Adrenal gland (tissue), 12 donors: ENCODE results near the gene UROD. TPM values are rescaled to one million over a fixed set of nuclear protein-coding genes. Genes with fewer than 3 reads are reported as not detected.

Experiments used
- DNase-seq, 7 donors: peaks; one replicate each; pipeline ENCODE4 v3.0.0-alpha.2; 2019 to 2020
- H3K27ac ChIP-seq, 5 donors: fragments of 200-600 bp; sonication (generic) in 4 of 5; 1 replicate in 3 of 5; 2 replicates in 2 of 5; pipeline versions ENCODE4 v1.5.1 to v1.8.0; 2016 to 2020; ENCODE audit warnings: mild to moderate bottlenecking in 1 of 5
- H3K27me3 ChIP-seq: fragments of 200-600 bp; 2 replicates; pipeline ENCODE4 v1.8.0; 2021
- H3K36me3 ChIP-seq, 2 donors: fragments of 200-600 bp; replicated peaks in 1 of 2; 1 replicate in 1 of 2; 2 replicates in 1 of 2; pipeline versions ENCODE4 v1.5.1 to v1.8.0; 2018 to 2022
- H3K4me1 ChIP-seq, 2 donors: fragments of 200-600 bp; replicated peaks in 1 of 2; 1 replicate in 1 of 2; 2 replicates in 1 of 2; pipeline versions ENCODE4 v1.5.1 to v1.8.0; 2018 to 2021
- H3K4me3 ChIP-seq, 4 donors: fragments of 200-600 bp; sonication (generic) in 3 of 4; one replicate each; pipeline ENCODE4 v1.5.1; 2016 to 2018
- H3K9me3 ChIP-seq, 3 donors: fragments of 200-600 bp; sonication (generic) in 1 of 3; replicated peaks in 1 of 3; 1 replicate in 2 of 3; 2 replicates in 1 of 3; pipeline versions ENCODE4 v1.5.1 to v1.8.0; 2016 to 2021
- CTCF ChIP-seq, 6 experiments: fragments of 450-650 bp in 4 of 6; fragments of 200-600 bp in 2 of 6; sonication (generic) in 1 of 6; IDR thresholded peaks; 1 replicate in 5 of 6; 2 replicates in 1 of 6; pipeline versions ENCODE4 v1.5.1 to v1.8.0; 2016 to 2021; ENCODE audit warnings: antibody characterized with exemption in 6 of 6, mild to moderate bottlenecking in 2 of 6, moderate library complexity in 1 of 6
- POLR2A ChIP-seq, 2 donors: fragments of 450-650 bp; IDR thresholded peaks; one replicate each; pipeline ENCODE4 v1.6.1; 2017; ENCODE audit warnings: antibody characterized with exemption in 2 of 2, mild to moderate bottlenecking in 2 of 2, moderate library complexity in 1 of 2
- WGBS, 4 donors: extraction: QIAGEN DNeasy Blood & Tissue Kit in 2 of 4; methylation state at CpG; one replicate each; pipeline versions ENCODE4 v1.1.5 to v1.1.7; 2013 to 2017; 5-methylcytosine and 5-hydroxymethylcytosine counted together
- intact Hi-C, 2 donors: fragments of 100-400 bp; cut with DNase I; formaldehyde crosslinking; loops; one replicate each; pipeline versions ENCODE4 v1.14.1 to v1.15.0; 2022 to 2023
- polyA plus RNA-seq, 3 donors: library from polyadenylated mRNA; stranded (reverse); fragments of 200-250 nt in 2 of 3; fragments of 350-450 nt in 1 of 3; fragmentation: Illumina TruSeq in 1 of 3; extraction: RNeasy Lipid Tissue Mini Kit (QIAGEN cat#74804) in 1 of 3; gene quantifications; one replicate each; pipeline ENCODE4 v1.2.3, GENCODE V29; 2013 to 2014
- total RNA-seq, 9 donors: library from RNA; depleted of rRNA in 4 of 9; stranded (reverse); fragments of >200 nt in 4 of 9; fragments of 120-200 nt in 1 of 9; fragmentation: NEBNext Ultra II Directional in 1 of 9; extraction: Animal tissue kit (Norgen Biotek cat#: 25700) in 1 of 9; gene quantifications; one replicate each; pipeline versions ENCODE4 v1.1.0 to v1.2.4, GENCODE V29; 2013 to 2023
- donor health status: healthy with polysubstance abuse.
- donor health status: Bipolar disorder and iron deficiency.
- donor health status: DM: yes; HTN: yes; CAD: no.
- donor health status: DM: no; HTN: no; CAD: no.
- donor health status: DM: no; HTN: no; CAD: no.
- donor health status: DM: yes; HTN: yes; CAD: no.

The UROD gene
- total and polyA plus RNA-seq, 12 donors = 169 to 380 (median 221) TPM

GRCh38 chr1:45018599-45019230 lies 6.7 kb downstream of the UROD start:
- Histone ChIP-seq H3K9me3 (no peaks in the 10 kb centered on the region), H3K27me3 (no peaks in the 10 kb centered on the region), H3K36me3 (peaks cover 0 to 9% of the 10 kb centered on the region in 2 donors), H3K4me1 (peaks cover 5 to 16% of the 10 kb centered on the region in 2 donors), H3K4me3 (no peak overlapping the region), H3K27ac (peak overlapping the region in 1 of 5 donors; percentile 14)
- WGBS, 4 donors = 54 to 65% (median 58%) methylated on average over 7 to 16 of the region's 16 CpGs
- DNase-seq = peak; percentile 56 to 91 (median 73)
- TF ChIP-seq CTCF (IDR thresholded peaks at IDR 0.05) (peak; percentile 52 to 87 (median 75)), POLR2A (IDR thresholded peaks at IDR 0.05) (no peak)
- intact Hi-C loops = loop anchor here (5.0 to 10.0 kb wide), 2 partner anchors 279 to 476 kb away; partner anchors contain the start of gene TESK2 (in 1 of the 2)

GRCh38 chr1:45023663-45024062 lies 11.6 kb downstream of the UROD start:
- intact Hi-C loops = loop anchor here in 1 of 2 donors (5.0 kb wide), 1 partner anchor 184 kb away; the partner anchor contains the start of gene ZSWIM5
- Histone ChIP-seq H3K4me1 (no peaks in the 10 kb centered on the region), H3K4me3 (no peak overlapping the region), H3K36me3 (no peaks in the 10 kb centered on the region), H3K27me3 (no peaks in the 10 kb centered on the region), H3K9me3 (no peaks in the 10 kb centered on the region), H3K27ac (no peak overlapping the region)
- TF ChIP-seq CTCF (IDR thresholded peaks at IDR 0.05) = no peak
- no peak for TF ChIP-seq POLR2A (IDR thresholded peaks at IDR 0.05)
- 94 to 100% (median 96%) methylated on average over 1 of the region's 1 CpG for whole genome bisulfite sequencing, 4 donors
- DNase-seq = no peak

- peaks cover 0 to 8% of the 10 kb centered on the region in 2 donors for H3K4me1 ChIP-seq
- TF ChIP-seq POLR2A (IDR thresholded peaks at IDR 0.05) (no peak), CTCF (IDR thresholded peaks at IDR 0.05) (no peak)
- WGBS, 4 donors = 89 to 100% (median 93%) methylated on average over 1 of the region's 1 CpG
- H3K36me3 ChIP-seq = no peaks in the 10 kb centered on the region
- DNase-seq = no peak
- no peaks in the 10 kb centered on the region for H3K9me3 ChIP-seq
- H3K4me3 ChIP-seq = no peak overlapping the region
- intact Hi-C loops = no loop called here
- no peaks in the 10 kb centered on the region for H3K27me3 ChIP-seq
- H3K27ac ChIP-seq = peak overlapping the region in 1 of 5 donors; percentile 48
Measured at GRCh38 chr1:45026446-45026845, 14.4 kb downstream of the UROD start.

- TF ChIP-seq POLR2A (IDR thresholded peaks at IDR 0.05) (no peak), CTCF (IDR thresholded peaks at IDR 0.05) (no peak)
- H3K36me3 ChIP-seq = peaks cover 0 to 15% of the 10 kb centered on the region in 2 donors
- H3K4me1 ChIP-seq = peaks cover 11 to 17% of the 10 kb centered on the region in 2 donors
- no peak overlapping the region for H3K4me3 ChIP-seq
- intact Hi-C loops = no loop called here
- H3K27ac ChIP-seq = no peak overlapping the region
- H3K27me3 ChIP-seq = no peaks in the 10 kb centered on the region
- no peak for DNase-seq
- WGBS, 4 donors = 76 to 91% (median 85%) methylated on average over 2 of the region's 2 CpGs
- H3K9me3 ChIP-seq = no peaks in the 10 kb centered on the region
Measured at GRCh38 chr1:45032837-45033236, 20.8 kb downstream of the UROD start.
